OCI-LY1 (cell line): ENCODE measurements around the gene NKX2-3.

Experiments
- H2AFZ ChIP-seq: fragments of 200-600 bp; sonication (generic), shearing (Covaris generic); 2 replicates; pipeline ENCODE4 v1.6.0; 2014; ENCODE audit warnings: antibody characterized with exemption, mild to moderate bottlenecking, low read length
- H3F3A ChIP-seq: fragments of 200-600 bp; sonication (generic), shearing (Covaris generic); 2 replicates; pipeline ENCODE4 v1.6.0; 2014; ENCODE audit warnings: mild to moderate bottlenecking, antibody characterized with exemption, low read length, moderate library complexity; ENCODE audit not compliant: insufficient read depth
- H3K27ac ChIP-seq: fragments of 200-600 bp; sonication (generic); 2 replicates; pipeline ENCODE4 v1.5.1; 2014; ENCODE audit warnings: low read length, mixed run types, mild to moderate bottlenecking, low read depth; ENCODE audit not compliant: poor library complexity, severe bottlenecking
- H3K27me3 ChIP-seq: fragments of 200-600 bp; sonication (generic); 2 replicates; pipeline ENCODE4 v1.6.0; 2014; ENCODE audit warnings: antibody characterized with exemption, mild to moderate bottlenecking, low read length, moderate library complexity; ENCODE audit not compliant: insufficient read depth
- H3K36me3 ChIP-seq: fragments of 200-600 bp; sonication (generic); 2 replicates; pipeline ENCODE4 v1.6.1; 2014; ENCODE audit warnings: mild to moderate bottlenecking, antibody characterized with exemption, low read length, moderate library complexity, mixed read lengths; ENCODE audit not compliant: insufficient read depth
- H3K4me1 ChIP-seq: fragments of 200-600 bp; sonication (generic); 2 replicates; pipeline ENCODE4 v1.5.1; 2014; ENCODE audit warnings: mild to moderate bottlenecking, low read length, moderate library complexity; ENCODE audit not compliant: insufficient read depth, severe bottlenecking
- H3K4me2 ChIP-seq: fragments of 200-600 bp; sonication (generic), shearing (Covaris generic); 2 replicates; pipeline ENCODE4 v1.6.1; 2014; ENCODE audit warnings: low read length
- H3K4me3 ChIP-seq: fragments of 200-600 bp; sonication (generic); 2 replicates; pipeline ENCODE4 v1.5.1; 2014; ENCODE audit warnings: low read length, low read depth, mild to moderate bottlenecking, mixed read lengths; ENCODE audit not compliant: poor library complexity, severe bottlenecking
- H3K79me2 ChIP-seq: fragments of 200-600 bp; shearing (Covaris generic); 2 replicates; pipeline ENCODE4 v1.6.1; 2016; ENCODE audit warnings: mixed run types, low read length, mixed read lengths; ENCODE audit not compliant: insufficient read depth
- H3K9ac ChIP-seq: fragments of 200-600 bp; sonication (generic), shearing (Covaris generic); 2 replicates; pipeline ENCODE4 v1.6.1; 2014; ENCODE audit warnings: mild to moderate bottlenecking, low read length, mixed read lengths
- H3K9me2 ChIP-seq: fragments of 200-600 bp; sonication (generic), shearing (Covaris generic); 2 replicates; pipeline ENCODE4 v1.6.1; 2014; ENCODE audit warnings: low read depth, mild to moderate bottlenecking, low read length, mixed read lengths
- H3K9me3 ChIP-seq: fragments of 200-600 bp; shearing (Covaris generic); 2 replicates; pipeline ENCODE4 v1.6.1; 2014; ENCODE audit warnings: low read length, mixed read lengths
- H4K20me1 ChIP-seq: fragments of 200-600 bp; sonication (generic), shearing (Covaris generic); 2 replicates; pipeline ENCODE4 v1.6.0; 2016; ENCODE audit warnings: mild to moderate bottlenecking, low read length; ENCODE audit not compliant: insufficient read depth
- EZH2 ChIP-seq: fragments of 200-600 bp; sonication (generic), shearing (Covaris generic); IDR thresholded peaks from 2 replicates; pipeline ENCODE4 v1.8.0; 2017; ENCODE audit warnings: borderline replicate concordance, mixed run types, mild to moderate bottlenecking, antibody characterized with exemption, low read length, moderate library complexity, mixed read lengths
- TF ChIP-seq, protein P1 (sequence below): fragments of 200-600 bp; sonication (generic), shearing (Covaris generic); IDR thresholded peaks from 2 replicates; pipeline ENCODE4 v1.5.1; 2017; ENCODE audit warnings: mild to moderate bottlenecking, antibody characterized with exemption, low read length, moderate library complexity, mixed read lengths

The NKX2-3 gene

DNA sequence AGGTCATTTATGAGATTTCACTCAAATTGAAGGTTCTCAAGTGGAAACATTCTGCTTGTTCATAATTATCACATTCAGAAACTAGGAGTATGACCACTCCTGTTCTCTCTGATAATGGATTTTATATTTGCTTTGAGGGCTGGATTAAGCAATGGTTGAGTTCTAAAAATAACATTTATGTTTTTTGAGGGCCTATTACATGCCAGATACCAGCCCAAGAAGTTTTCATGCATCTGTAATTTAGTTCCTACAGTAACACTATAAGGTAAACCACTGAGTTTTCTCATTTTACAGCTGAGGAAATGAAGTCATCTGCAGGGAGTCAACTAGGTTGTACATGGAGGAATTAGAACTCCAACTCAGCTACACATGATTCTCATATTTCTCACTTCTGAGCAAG is 25.5 kb upstream of the NKX2-3 start:
- Histone ChIP-seq H3K4me3 (no peak overlapping the region), H3K79me2 (no peaks in the 10 kb centered on the region), H4K20me1 (no peaks in the 10 kb centered on the region), H3K36me3 (no peaks in the 10 kb centered on the region), H3K27ac (no peak overlapping the region), H3K9me3 (no peaks in the 10 kb centered on the region), H3K4me1 (no peaks in the 10 kb centered on the region), H3K9me2 (no peaks in the 10 kb centered on the region), H3K4me2 (no peak overlapping the region), H2AFZ (no peak overlapping the region), H3K9ac (no peak overlapping the region), H3K27me3 (no peaks in the 10 kb centered on the region), H3F3A (no peaks in the 10 kb centered on the region)
- TF ChIP-seq EZH2, result no peak
- TF ChIP-seq, protein P1, sequence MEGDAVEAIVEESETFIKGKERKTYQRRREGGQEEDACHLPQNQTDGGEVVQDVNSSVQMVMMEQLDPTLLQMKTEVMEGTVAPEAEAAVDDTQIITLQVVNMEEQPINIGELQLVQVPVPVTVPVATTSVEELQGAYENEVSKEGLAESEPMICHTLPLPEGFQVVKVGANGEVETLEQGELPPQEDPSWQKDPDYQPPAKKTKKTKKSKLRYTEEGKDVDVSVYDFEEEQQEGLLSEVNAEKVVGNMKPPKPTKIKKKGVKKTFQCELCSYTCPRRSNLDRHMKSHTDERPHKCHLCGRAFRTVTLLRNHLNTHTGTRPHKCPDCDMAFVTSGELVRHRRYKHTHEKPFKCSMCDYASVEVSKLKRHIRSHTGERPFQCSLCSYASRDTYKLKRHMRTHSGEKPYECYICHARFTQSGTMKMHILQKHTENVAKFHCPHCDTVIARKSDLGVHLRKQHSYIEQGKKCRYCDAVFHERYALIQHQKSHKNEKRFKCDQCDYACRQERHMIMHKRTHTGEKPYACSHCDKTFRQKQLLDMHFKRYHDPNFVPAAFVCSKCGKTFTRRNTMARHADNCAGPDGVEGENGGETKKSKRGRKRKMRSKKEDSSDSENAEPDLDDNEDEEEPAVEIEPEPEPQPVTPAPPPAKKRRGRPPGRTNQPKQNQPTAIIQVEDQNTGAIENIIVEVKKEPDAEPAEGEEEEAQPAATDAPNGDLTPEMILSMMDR, result no peak

DNA sequence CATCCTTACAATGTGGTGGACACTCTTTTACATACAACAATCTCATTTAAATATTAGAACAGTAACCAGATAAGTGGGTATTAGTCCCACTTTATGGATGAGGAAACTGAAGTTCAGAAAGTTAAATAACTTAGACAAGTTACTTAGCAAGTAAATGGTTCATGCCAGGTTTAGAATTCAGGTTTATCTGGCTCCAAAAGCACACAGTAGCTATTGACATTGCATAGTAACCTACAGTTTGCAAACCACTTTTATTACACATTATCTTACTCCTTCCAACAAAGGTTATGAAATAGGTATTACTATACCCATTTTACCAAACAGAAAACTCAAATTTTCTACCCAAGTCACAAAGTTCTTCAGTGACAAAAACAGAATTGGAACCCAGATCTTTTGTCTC is 19.7 kb upstream of the NKX2-3 start:
- H3F3A ChIP-seq, result no peaks in the 10 kb centered on the region

DNA sequence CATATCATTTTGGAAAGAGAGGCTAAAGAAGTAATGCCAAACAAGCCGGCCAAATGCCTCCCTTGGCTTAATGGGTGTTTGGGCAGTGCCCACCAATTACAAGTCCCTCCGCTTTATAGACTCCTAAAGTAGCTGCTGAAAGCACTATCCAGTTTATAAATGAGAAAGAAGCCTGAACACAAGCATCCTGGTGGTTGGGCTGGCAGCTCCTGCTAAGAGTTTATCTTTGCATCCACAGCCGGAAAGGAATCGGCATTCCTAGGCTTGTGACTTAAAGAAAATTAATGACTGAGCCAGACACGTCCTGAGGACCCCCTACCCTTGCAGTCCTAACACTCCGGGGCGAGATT is 13.1 kb upstream of the NKX2-3 start:
- TF ChIP-seq, protein P1, result no peak
- no peak for TF ChIP-seq EZH2
- H3K4me3 ChIP-seq, result no peak overlapping the region
- H3K9me2 ChIP-seq, result no peaks in the 10 kb centered on the region
- no peak overlapping the region for H3K9ac ChIP-seq
- H3K4me2 ChIP-seq, result no peak overlapping the region
- no peaks in the 10 kb centered on the region for H3K27me3 ChIP-seq
- no peaks in the 10 kb centered on the region for H3K9me3 ChIP-seq
- no peak overlapping the region for H3K27ac ChIP-seq
- no peak overlapping the region for H2AFZ ChIP-seq
- H4K20me1 ChIP-seq, result no peaks in the 10 kb centered on the region
- H3K36me3 ChIP-seq, result no peaks in the 10 kb centered on the region
- no peaks in the 10 kb centered on the region for H3K79me2 ChIP-seq
- H3K4me1 ChIP-seq, result no peaks in the 10 kb centered on the region
- H3F3A ChIP-seq, result no peaks in the 10 kb centered on the region

More for the DNA sequence above, 19.7 kb upstream of the NKX2-3 start:
- no peak overlapping the region for H2AFZ ChIP-seq
- H3K27me3 ChIP-seq, result no peaks in the 10 kb centered on the region
- H4K20me1 ChIP-seq, result no peaks in the 10 kb centered on the region
- H3K4me2 ChIP-seq, result no peak overlapping the region
- H3K4me1 ChIP-seq, result no peaks in the 10 kb centered on the region
- no peaks in the 10 kb centered on the region for H3K36me3 ChIP-seq
- no peaks in the 10 kb centered on the region for H3K9me3 ChIP-seq
- H3K9ac ChIP-seq, result no peak overlapping the region
- H3K27ac ChIP-seq, result no peak overlapping the region
- H3K79me2 ChIP-seq, result no peaks in the 10 kb centered on the region
- no peak for TF ChIP-seq EZH2
- TF ChIP-seq, protein P1, result no peak
- no peaks in the 10 kb centered on the region for H3K9me2 ChIP-seq
- no peak overlapping the region for H3K4me3 ChIP-seq
